ENCODE measurements around the gene CCDC121. TPM values are rescaled to one million over a fixed set of nuclear protein-coding genes. Genes with fewer than 3 reads are reported as not detected.
A peak's percentile ranks its signal among the peaks of the same experiment; 100 is the strongest.

Gene CCDC121
- total RNA-seq, 2 donors from 2014 or later = 3.6 to 4.2 TPM

GRCh38 chr2:27591745-27592144, 37.1 kb downstream of the CCDC121 start:
- Histone ChIP-seq H3K4me1 (no peaks in the 10 kb centered on the region), H3K27ac (no peak overlapping the region), H3K36me3 (no peaks in the 10 kb centered on the region), H3K27me3 (no peaks in the 10 kb centered on the region), H3K4me3 (no peak overlapping the region), H3K9me3 (peaks cover 15 to 33% of the 10 kb centered on the region in 2 donors)
- no peak for TF ChIP-seq CTCF (IDR thresholded peaks at IDR 0.05)
- DNase-seq (ENCODE audit: low spot score) = no peak

- no peak for DNase-seq (ENCODE audit: low spot score)
- no peaks in the 10 kb centered on the region for H3K36me3 ChIP-seq
- peaks cover 5 to 19% of the 10 kb centered on the region in 2 donors for H3K9me3 ChIP-seq
- peaks cover 0 to 16% of the 10 kb centered on the region in 2 donors for H3K4me1 ChIP-seq
- TF ChIP-seq CTCF (IDR thresholded peaks at IDR 0.05) = no peak
- H3K27me3 ChIP-seq = no peaks in the 10 kb centered on the region
- no peak overlapping the region for H3K4me3 ChIP-seq
- H3K27ac ChIP-seq = no peak overlapping the region
Observed at GRCh38 chr2:27588308-27588707, 40.5 kb downstream of the CCDC121 start.

- TF ChIP-seq CTCF (IDR thresholded peaks at IDR 0.05) = no peak
- Histone ChIP-seq H3K27me3 (no peaks in the 10 kb centered on the region), H3K27ac (no peak overlapping the region), H3K36me3 (no peaks in the 10 kb centered on the region), H3K4me3 (no peak overlapping the region), H3K9me3 (peaks cover 5 to 19% of the 10 kb centered on the region in 2 donors), H3K4me1 (peaks cover 0 to 16% of the 10 kb centered on the region in 2 donors)
- DNase-seq (ENCODE audit: low spot score) = no peak
Observed at GRCh38 chr2:27587025-27587424, 41.8 kb downstream of the CCDC121 start.

- DNase-seq (ENCODE audit: low spot score) = no peak
- H3K27me3 ChIP-seq = no peaks in the 10 kb centered on the region
- H3K27ac ChIP-seq = no peak overlapping the region
- H3K4me1 ChIP-seq = peaks cover 0 to 16% of the 10 kb centered on the region in 2 donors
- no peaks in the 10 kb centered on the region for H3K36me3 ChIP-seq
- no peak overlapping the region for H3K4me3 ChIP-seq
- no peaks in the 10 kb centered on the region for H3K9me3 ChIP-seq
- no peak for TF ChIP-seq CTCF (IDR thresholded peaks at IDR 0.05)
Observed at GRCh38 chr2:27584597-27584996, 44.2 kb downstream of the CCDC121 start.

GRCh38 chr2:27583390-27583915, 45.4 kb downstream of the CCDC121 start:
- H3K27me3 ChIP-seq = no peaks in the 10 kb centered on the region
- H3K9me3 ChIP-seq = peaks cover 0 to 3% of the 10 kb centered on the region in 2 donors
- H3K4me1 ChIP-seq = peaks cover 0 to 16% of the 10 kb centered on the region in 2 donors
- H3K4me3 ChIP-seq = peak overlapping the region; percentile 64 to 74
- no peak for TF ChIP-seq CTCF (IDR thresholded peaks at IDR 0.05)
- DNase-seq (ENCODE audit: low spot score) = no peak
- H3K27ac ChIP-seq = peak overlapping the region; percentile 70 to 81
- H3K36me3 ChIP-seq = no peaks in the 10 kb centered on the region

All from right atrium auricular region (tissue), 2 donors.